GM19372 (cell line): ENCODE data around the gene CACNA2D3.

ENCODE experiments used
- ATAC-seq: cut with Tn5 transposase; IDR thresholded peaks from one replicate; pipeline ENCODE4 v1.9.1; 2021; ENCODE audit warnings: mild to moderate bottlenecking, low read depth, moderate library complexity; ENCODE audit not compliant: unreplicated experiment

Gene CACNA2D3

DNA sequence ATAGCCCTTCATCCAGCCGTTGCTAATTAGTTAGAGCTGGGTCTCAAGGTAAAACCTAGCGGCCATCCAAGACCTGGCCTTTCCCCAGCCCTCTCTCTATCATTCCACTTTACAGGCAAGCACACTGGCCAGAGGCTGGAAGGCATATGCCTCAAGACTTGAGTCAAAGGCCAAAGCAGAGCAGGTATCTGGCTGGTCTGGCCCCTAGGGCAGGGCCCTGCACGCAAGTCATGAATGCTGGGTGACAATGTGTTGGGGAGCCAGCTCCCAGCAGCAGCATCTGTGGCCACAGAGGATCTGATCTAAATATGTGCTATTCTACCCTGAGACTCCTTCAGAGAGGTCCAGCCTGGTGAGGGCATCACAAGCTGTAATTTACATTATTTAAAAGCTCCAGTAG, 691.9 kb downstream of the CACNA2D3 start:
- no peak for ATAC-seq

DNA sequence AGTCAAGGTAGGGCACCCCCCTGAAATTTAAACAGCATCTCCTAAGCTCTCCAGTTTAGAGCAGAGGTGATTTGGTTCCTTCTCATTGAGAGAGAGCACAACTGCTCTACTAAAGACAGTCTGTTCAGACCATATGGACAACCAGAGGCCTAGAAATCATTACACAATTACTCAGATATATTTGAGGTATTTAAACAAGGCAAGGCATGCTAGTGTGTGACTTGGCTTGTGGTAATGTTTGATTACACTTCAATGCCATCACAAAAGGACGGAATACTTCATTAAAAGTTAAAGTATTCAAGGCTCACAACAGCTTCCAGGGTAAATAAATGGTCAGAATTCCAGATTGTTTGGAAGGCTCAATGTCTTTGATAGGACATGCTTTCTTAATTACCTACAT, 695.3 kb downstream of the CACNA2D3 start:
- no peak for ATAC-seq

DNA sequence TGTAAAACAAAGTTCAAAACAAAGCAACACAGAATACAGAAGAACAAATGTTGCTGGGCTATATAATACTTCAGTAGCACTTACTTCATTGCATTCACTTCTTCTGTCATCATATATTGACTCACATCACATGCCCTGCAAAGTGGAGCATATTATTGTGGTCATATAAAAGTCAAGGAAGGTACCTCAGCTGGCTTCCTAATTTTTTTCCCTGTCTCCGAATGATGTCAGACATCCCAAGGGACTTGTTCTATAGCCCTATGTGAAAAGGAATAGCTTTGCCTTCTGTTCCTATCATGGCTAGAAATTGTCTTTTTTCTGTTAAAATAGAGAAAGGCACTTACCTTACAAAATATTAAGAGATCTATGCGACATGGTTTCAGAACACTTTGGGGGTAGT, 696.1 kb downstream of the CACNA2D3 start:
- no peak for ATAC-seq

DNA sequence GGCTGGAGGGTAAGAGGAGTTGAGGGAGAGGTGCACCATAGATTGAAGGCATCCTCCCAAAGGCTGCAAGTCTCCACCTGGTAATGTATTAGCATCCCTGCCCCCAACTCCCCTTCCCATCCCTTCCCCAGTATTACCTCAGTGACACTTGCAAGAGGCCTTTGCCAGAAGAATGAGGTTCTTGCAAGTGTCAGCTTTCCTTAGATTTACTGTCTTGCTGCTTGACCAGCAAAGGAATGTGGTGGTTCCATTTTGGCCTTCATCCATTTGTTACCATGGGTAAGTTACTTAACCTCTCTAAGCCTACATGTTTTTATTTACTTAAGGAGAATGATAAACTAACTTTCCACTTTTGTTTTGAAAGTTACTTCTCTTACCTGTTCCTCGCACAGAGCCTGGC, 696.6 kb downstream of the CACNA2D3 start:
- ATAC-seq, result no peak

DNA sequence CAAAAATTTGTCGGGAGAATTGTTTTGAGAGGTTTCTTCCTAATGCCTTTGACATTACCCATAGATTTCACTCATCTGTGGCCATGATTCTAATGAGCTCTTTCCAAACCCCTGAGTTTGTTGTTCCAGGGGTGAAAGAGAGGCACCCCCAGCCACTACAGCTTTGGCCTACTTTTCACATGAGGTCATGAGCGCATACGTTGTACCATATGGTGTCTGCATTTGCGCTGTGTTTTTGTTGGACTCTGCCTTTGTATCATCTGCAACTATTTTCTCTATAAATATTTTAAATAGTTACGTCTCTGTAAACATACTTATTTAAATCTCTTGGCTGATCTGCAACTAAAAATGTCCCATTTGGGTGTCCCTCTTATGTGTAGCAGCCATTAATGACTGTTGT, 697.6 kb downstream of the CACNA2D3 start:
- ATAC-seq, result no peak

DNA sequence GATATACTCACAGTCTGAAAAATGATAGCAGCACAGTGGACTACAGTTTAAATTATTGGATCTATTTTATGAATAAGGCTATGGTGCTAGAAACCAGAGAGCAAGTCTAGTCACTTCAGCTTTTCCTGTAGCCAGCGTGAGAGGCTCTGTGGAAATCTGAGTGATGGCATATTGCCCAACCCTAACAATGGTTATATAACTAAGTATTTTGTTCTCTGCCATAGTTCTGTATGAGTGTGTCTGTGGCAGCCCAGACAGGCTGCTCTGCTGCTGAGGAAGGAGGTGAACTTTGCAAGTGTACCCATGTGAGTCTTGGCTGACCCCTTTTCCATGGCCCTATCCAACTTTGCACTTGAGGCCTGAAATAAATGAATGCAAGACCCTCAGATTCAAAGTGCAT, 699.9 kb downstream of the CACNA2D3 start:
- no peak for ATAC-seq

DNA sequence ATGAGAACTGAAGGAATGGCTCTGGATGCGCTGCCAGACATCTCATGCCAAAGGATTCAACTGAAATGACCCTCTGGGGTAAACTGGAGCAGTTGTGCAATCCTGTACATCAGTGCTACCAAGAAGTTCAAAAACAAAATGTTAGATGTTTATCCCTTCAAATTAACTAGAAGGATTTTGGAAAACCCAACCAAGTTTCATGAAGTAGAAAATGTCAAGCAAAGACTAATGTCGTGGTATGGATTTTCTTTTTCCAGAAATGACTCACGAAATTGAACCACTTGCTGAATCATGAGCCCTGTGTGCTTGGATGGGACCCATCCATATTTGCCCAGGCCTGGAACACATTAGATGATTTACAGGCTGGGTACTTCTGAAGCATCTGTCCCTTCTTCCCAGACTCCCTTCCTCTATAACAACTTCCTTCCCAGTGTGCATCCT, 703.9 kb downstream of the CACNA2D3 start:
- no peak for ATAC-seq

DNA sequence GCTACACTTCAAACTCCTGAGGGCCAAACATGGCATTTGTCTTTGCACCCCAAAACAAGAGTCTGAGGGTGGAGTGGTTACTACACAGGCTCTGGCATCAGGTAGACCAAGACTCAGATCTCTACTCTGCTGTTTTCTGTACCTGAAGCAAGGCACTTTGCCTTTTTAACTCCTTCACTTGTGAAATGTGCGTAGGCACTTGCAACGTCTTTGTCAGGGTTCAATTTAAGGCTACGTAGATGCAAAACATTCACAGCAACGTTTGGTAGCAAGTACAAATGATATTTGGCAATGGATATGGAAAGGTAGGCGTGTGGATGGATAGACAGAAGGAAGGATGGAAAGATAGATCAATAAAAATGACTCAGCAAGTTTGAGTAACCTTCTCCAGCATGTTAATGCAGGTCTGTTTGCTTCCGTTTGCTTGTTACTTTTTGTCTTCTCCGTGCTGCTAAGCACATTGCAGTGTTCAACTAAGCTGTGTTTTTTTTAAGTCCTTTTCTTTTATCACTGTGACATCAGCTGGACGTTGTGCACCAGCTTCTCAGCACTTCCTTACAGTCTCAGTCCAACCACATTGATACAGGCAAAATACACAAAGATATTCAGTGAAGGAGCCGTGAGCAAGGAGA, 704.8 kb downstream of the CACNA2D3 start:
- ATAC-seq, result no peak

DNA sequence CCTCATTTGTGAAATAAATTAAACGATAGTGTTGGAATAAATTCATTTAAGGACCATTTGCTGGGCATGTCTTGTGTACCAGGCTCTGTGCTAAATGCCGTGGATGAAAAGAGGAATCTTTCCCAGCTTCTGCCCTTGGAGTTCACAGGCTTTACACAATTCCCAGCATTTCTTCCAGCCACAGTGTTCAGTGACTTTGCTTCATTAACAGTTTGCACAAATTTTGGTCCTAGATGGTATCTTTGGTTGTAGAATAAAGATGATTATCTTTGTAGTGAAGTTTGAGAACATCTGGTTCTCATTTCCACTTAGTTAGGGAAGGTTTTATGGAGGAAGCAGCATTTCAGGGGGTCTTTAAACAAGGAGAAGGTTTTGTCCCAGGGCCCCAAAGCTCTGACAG, 705.4 kb downstream of the CACNA2D3 start:
- ATAC-seq, result no peak

DNA sequence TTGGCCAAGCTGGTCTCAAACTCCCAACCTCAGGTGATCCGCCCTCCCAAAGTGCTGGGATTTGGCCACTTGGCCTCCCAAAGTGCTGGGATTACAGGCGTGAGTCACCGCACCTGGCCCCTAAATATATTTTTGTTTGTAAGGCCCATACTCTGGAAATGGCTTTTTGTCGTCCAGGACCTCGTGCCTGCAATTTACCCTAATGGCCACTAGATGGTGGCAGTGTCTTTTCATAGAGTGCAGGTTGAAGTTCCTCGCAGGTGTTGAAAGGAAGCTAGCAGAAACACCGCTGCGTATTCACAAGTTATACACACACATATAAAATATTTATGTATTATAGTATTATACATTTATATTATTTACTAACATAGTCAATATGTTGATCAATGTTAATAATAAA, 708.3 kb downstream of the CACNA2D3 start:
- ATAC-seq, result no peak

DNA sequence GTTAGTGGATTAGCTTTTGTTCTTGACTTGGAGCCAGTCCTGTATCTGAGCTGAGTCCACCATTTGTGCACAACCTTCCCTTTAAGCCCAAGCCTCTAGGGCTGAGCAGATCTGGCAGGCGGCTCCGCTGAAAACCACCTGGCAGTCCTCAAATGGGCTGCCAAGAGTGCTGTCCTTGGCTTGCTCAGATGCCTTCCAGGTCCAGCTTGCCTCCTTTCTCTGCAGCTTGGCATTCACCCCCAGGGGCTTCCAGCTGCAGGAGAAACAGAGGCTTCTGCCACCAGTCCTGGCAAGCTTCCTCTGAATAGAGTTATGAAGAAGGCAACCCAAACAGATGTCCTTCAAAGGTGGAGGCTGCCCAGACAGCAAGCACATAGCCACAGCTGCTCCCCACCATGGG, 708.8 kb downstream of the CACNA2D3 start:
- no peak for ATAC-seq

DNA sequence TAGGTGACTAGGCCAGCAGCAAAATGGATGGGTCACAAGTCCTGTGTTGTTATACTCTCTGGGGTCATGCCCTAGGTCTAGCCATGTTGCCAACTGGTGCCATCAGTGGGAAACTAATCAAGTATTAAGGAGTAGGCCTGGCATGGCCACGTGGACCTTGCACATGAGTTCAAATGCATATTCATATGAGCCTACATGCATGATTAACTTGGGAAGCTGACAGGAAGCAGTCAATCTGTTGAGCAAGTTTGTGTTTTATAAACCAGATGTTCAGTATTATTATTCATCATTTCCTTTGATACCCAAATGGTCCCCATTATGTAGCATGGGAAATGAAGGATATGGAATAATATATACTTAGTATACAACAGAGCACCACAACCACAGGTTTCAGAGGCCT, 710.5 kb downstream of the CACNA2D3 start:
- ATAC-seq, result no peak

DNA sequence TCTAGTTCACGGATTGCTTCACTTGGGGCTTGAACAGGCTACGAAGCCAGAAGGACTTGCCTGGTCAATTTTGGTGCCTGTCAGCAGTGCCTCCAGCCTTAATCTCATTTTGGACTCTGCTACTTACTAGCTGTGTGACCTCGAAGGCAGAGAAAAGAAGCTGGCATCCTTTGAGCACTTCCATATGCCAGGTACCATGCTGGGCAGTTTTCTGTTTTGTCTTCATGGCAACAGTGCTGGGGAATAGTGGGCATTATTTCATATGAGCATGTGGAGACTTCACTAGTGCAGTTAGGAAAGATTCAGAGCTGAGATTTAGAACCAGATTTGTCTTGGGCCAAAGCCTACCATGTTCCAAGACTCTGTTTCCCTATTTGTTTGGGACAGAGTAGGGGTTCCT, 713.3 kb downstream of the CACNA2D3 start:
- no peak for ATAC-seq

DNA sequence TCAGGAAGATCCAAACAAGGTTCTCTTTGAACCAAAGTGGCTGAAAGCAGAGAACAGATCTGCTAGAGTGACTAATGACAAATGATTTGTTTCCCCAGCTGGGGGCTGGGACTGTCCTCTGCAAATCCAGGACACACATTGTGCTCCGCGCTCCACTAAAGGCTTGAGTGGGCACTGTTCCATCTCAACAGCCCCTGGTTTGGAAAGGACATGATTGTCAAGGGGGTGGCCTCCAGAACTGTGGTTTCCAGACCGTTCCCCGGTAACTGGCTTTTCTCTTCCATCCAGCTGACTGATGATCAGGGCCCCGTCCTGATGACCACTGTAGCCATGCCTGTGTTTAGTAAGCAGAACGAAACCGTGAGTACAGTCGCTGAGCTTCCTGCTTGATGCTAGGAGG, 714.5 kb downstream of the CACNA2D3 start:
- no peak for ATAC-seq

DNA sequence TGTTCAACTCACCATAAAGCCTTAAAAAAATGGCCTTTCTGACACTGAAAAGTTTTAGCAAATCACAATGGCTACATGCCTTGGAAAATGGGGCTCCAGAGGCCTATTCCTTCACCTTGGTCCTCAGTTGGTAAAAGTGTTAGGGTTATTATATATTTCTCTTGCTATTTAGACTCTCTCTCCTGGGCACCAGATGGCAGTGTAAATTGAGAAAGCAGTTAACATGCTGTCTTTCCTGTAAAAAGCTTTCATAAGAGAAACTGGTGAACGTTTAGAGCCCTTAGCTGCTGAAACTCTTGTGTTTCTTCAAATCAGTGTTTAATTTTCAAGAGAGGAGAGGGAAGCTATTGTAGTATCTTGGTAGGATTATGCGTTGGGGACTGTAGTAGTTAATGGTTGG, 715.6 kb downstream of the CACNA2D3 start:
- no peak for ATAC-seq

DNA sequence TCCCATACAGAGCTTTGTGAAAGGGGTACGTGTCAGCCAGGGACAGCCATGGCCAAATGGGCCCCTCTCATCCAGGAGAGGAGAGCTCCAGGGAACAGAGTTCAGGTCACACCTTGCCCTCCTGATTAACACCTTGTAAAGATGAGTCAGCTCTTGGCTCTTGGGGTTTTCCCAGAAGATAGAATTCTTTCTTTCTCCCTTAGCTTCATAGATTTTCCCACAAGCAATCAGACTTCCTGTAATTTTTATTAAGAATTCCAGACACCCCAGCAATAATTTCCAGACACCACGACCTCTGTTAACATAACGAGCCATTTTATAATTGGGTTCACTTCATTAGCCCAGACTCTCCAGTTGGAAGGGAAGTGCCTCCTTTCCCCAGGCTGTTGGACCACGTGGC, 719.1 kb downstream of the CACNA2D3 start:
- ATAC-seq, result no peak

DNA sequence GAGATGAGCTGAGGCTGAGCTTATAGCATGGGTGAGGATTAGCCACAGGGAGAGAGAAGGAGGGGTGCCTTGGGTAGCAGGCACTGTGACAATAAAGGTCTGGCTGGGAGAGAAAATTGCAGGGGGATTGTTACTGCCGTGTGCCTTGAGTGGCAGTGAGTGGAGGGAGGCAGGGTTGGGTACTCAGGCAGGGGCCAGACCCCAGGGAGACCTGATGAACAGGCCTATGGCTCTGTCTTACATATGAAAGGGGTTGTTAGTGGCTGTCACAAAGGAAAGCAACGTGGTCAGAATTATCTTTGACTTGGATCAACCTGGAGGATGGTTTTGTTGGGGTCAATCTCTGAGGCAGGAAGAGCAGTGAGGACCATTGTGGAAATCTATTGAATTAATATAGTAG, 721.0 kb downstream of the CACNA2D3 start:
- no peak for ATAC-seq

DNA sequence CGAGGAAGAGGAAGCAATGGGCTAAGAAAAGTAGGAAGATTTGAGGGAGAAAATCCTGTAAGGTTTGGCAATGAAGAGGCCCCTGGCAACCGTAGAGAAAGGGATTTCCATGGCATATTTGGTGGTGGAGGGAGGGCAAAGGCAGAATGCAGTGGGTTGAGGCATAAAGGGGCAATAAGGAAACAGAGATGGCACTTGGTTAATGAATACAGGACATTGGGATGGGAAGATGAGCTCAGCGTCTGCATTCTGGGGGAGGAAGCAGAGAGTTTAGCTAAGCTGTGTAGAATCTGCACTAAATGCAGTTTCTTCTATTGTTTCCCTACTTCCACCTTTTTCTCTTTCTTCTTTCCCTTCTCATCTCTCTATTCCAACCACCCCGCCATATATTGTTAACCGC, 721.9 kb downstream of the CACNA2D3 start:
- ATAC-seq, result no peak

DNA sequence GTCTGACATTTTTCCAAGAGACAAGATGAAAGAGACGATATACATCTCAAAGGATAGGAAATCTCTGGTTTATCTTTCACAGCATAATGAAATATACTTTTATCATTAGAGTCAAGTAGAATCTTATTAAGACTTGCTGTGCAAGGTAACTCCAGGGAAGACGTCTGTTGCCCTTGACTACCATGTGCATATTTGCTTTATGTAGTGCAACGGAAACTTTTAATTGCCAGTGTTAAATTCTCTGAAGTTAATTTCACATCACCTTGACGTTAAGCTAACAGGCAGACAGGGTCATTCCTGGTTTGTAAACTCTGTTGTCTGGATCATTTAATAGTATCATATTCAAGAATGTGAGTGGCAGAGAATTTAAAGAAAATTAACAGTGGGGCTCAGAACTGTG, 722.7 kb downstream of the CACNA2D3 start:
- ATAC-seq, result no peak

DNA sequence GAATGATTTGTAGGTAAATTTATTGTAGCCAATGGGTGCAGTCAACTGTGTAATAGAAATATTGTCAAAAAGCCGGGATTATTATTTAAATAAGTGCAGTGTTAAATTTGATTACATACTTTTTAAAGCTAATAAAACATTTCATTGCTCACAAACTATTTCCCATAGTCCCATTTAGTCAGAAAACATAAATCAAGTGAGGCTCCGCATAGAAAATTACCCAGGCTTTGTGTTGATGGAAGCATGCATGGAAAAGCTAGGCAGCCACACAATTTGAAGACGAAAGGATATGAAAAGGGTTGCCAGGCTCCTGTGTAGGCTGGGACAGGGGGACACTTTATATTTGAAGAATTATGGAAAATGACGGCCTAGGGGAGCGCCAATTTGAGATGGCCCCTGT, 723.2 kb downstream of the CACNA2D3 start:
- no peak for ATAC-seq

DNA sequence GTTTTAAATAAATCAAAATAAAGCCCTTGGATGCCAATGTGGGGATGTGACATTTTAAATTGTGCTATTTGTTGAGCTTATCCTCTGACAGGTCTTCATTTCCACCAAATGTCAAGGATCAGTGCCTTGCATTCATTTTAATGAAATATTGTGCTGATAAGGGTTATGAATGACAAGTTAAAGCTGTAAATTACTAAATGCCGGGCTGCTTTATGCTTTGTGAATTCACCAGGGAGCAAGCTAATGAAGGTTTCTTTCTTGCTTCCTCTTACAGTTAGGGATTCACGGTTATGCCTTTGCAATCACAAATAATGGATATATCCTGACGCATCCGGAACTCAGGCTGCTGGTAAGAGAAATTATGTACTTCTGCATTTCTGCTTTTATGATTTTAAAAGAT, 723.8 kb downstream of the CACNA2D3 start:
- ATAC-seq, result no peak

DNA sequence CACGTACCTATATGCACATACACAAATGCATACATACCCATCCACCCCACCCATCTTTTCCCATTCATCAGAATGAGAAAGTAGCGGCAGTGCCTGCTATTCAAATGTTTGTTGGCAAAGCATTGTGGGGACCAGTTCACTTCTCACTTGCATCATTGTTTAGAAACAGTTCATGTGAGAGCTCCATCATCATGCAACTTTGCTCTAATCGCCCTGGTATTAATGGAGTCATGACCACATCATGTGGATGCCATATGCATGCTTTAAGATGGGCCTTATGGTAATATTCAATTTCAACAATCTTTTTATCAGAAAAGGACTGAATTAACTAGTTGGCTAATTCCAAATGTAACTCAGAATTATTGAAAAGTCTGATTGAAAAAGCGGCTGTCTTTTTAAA, 725.0 kb downstream of the CACNA2D3 start:
- ATAC-seq, result no peak

DNA sequence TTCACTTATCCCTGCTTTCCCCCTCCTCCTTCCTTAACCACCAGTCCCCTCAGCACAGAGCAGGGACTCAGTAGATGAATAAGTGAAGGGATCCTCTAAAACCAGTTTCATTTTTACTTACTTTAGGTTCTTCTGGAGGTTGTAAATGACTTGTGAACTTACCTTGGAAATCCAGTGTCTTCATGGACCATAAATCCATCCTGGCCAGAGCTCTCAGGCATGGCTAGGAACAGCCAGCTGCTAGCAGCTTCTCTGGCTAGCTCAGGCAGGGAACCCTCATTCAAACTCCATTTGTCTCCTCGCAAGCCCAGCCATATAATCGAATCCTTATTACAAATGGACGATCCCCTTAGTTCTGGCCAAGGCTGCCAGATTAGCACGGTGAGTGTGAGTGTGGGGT, 727.0 kb downstream of the CACNA2D3 start:
- no peak for ATAC-seq
